ENCODE results near the gene QRFP.

- TF ChIP-seq EP300 (IDR thresholded peaks at IDR 0.05), result no peak
- no peak for TF ChIP-seq CTCF (IDR thresholded peaks at IDR 0.05)
These were observed 33.0 kb upstream of the QRFP start for GRCh38 chr9:130929571-130930038.

Measured in esophagus muscularis mucosa (tissue), 3 donors.